ENCODE measurements around the gene OR2AE1. TPM values are rescaled to one million over a fixed set of nuclear protein-coding genes. Genes with fewer than 3 reads are reported as not detected.

Gene OR2AE1
- total and polyA plus RNA-seq, 2 of the 13 experiments (the other 11 are each of a cell fraction or from before 2014, with no cell fraction given) = not detected

DNA sequence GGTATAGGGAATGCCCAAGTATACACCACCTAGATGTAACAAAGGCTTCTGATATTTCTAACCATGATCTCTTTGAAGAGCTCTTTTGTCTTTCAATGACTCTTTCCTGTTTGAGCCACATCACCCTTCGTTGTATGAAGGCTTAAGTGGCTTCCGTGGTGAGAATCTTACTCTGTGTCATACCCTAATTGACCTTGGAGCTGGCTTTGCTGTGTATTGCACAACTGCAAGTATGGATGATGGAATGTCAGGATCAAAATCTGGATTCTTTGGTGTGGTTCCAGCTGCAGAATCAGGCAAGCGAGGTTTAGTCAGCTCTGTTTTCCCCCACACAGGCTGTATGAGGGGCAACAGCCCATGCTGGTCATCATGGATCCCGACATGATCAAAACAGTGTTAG is 33.0 kb downstream of the OR2AE1 start (continued):
- TF ChIP-seq, protein P1, sequence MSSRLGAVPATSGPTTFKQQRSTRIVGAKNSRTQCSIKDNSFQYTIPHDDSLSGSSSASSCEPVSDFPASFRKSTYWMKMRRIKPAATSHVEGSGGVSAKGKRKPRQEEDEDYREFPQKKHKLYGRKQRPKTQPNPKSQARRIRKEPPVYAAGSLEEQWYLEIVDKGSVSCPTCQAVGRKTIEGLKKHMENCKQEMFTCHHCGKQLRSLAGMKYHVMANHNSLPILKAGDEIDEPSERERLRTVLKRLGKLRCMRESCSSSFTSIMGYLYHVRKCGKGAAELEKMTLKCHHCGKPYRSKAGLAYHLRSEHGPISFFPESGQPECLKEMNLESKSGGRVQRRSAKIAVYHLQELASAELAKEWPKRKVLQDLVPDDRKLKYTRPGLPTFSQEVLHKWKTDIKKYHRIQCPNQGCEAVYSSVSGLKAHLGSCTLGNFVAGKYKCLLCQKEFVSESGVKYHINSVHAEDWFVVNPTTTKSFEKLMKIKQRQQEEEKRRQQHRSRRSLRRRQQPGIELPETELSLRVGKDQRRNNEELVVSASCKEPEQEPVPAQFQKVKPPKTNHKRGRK (CRISPR knock-in tag; IDR thresholded peaks at IDR 0.05) = no peak
- no peak for TF ChIP-seq SOX13 (IDR thresholded peaks at IDR 0.05)
- TF ChIP-seq SOX13 (CRISPR knock-in tag; conservative IDR thresholded peaks at IDR 0.05 in 1 of 2, IDR thresholded peaks at IDR 0.05 in 1 of 2) = peak in 1 of 2 experiments; percentile 59; a peak in 1 of 4 replicates
- TF ChIP-seq SMARCC2 (IDR thresholded peaks at IDR 0.05) = no peak
- peak; percentile 50; the same call in 1 of the 2 replicates for TF ChIP-seq ISL2 (CRISPR knock-in tag; IDR thresholded peaks at IDR 0.05)
- TF ChIP-seq MYPOP (CRISPR knock-in tag; IDR thresholded peaks at IDR 0.05) = no peak
- no peak for TF ChIP-seq GATA4 (IDR thresholded peaks at IDR 0.05; ENCODE audit: borderline replicate concordance, low read depth)
- no peak for TF ChIP-seq DDIT3 (CRISPR knock-in tag; IDR thresholded peaks at IDR 0.05)
- no peak for TF ChIP-seq ZFP36L1 (CRISPR knock-in tag; IDR thresholded peaks at IDR 0.05)
- TF ChIP-seq KLF11 (CRISPR knock-in tag; IDR thresholded peaks at IDR 0.05) = 0 out of 2 replicates have a peak, but pooled peaks have one; percentile 31
- no peak for TF ChIP-seq MAFG (CRISPR knock-in tag; IDR thresholded peaks at IDR 0.05)
- TF ChIP-seq ZSCAN31 (CRISPR knock-in tag; IDR thresholded peaks at IDR 0.05; ENCODE audit: low read depth) = no peak
- TF ChIP-seq HDAC1 (CRISPR knock-in tag; IDR thresholded peaks at IDR 0.05) = 0 out of 2 replicates have a peak, but pooled peaks have one; percentile 37
- TF ChIP-seq DR1 (CRISPR knock-in tag; IDR thresholded peaks at IDR 0.05) = no peak
- no peak for TF ChIP-seq ZNF737 (CRISPR knock-in tag; IDR thresholded peaks at IDR 0.05; ENCODE audit: borderline replicate concordance)
- TF ChIP-seq KLF16 (CRISPR knock-in tag; IDR thresholded peaks at IDR 0.05) = 0 out of 4 replicates have a peak, but pooled peaks of 1 of the 2 experiments have one; percentile 36
- no peak for TF ChIP-seq ZBTB43 (CRISPR knock-in tag; conservative IDR thresholded peaks at IDR 0.05)
- no peak for TF ChIP-seq ARNTL (CRISPR knock-in tag; IDR thresholded peaks at IDR 0.05)
- no peak for TF ChIP-seq ZNF264 (CRISPR knock-in tag; IDR thresholded peaks at IDR 0.05)
- peak; percentile 76 for TF ChIP-seq ELF3 (CRISPR knock-in tag; IDR thresholded peaks at IDR 0.05)
- TF ChIP-seq FOXA1 (IDR thresholded peaks at IDR 0.05) = no peak
- TF ChIP-seq FOXA1 (CRISPR knock-in tag; IDR thresholded peaks at IDR 0.05) = 0 out of 2 replicates have a peak, but pooled peaks have one; percentile 12
- TF ChIP-seq SOX6 (IDR thresholded peaks at IDR 0.05) = no peak
- peak; percentile 50; the same call in 1 of the 2 replicates for TF ChIP-seq SOX6 (CRISPR knock-in tag; IDR thresholded peaks at IDR 0.05)
- TF ChIP-seq, protein P2, sequence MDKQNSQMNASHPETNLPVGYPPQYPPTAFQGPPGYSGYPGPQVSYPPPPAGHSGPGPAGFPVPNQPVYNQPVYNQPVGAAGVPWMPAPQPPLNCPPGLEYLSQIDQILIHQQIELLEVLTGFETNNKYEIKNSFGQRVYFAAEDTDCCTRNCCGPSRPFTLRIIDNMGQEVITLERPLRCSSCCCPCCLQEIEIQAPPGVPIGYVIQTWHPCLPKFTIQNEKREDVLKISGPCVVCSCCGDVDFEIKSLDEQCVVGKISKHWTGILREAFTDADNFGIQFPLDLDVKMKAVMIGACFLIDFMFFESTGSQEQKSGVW (CRISPR knock-in tag; IDR thresholded peaks at IDR 0.05; ENCODE audit: borderline replicate concordance) = no peak
- no peak for TF ChIP-seq MTF2 (CRISPR knock-in tag; IDR thresholded peaks at IDR 0.05; ENCODE audit: borderline replicate concordance)
- TF ChIP-seq, protein P3, sequence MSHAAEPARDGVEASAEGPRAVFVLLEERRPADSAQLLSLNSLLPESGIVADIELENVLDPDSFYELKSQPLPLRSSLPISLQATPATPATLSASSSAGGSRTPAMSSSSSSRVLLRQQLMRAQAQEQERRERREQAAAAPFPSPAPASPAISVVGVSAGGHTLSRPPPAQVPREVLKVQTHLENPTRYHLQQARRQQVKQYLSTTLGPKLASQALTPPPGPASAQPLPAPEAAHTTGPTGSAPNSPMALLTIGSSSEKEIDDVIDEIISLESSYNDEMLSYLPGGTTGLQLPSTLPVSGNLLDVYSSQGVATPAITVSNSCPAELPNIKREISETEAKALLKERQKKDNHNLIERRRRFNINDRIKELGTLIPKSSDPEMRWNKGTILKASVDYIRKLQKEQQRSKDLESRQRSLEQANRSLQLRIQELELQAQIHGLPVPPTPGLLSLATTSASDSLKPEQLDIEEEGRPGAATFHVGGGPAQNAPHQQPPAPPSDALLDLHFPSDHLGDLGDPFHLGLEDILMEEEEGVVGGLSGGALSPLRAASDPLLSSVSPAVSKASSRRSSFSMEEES (CRISPR knock-in tag; IDR thresholded peaks at IDR 0.05) = peak; percentile 44; the same call in 1 of the 2 replicates
